GM21526 (cell line): ENCODE data around the gene MOXD1.

Source experiments
- ATAC-seq: cut with Tn5 transposase; IDR thresholded peaks from one replicate; pipeline ENCODE4 v1.9.1; 2021; ENCODE audit warnings: moderate library complexity; ENCODE audit not compliant: unreplicated experiment, low FRiP score

Gene MOXD1

GRCh38 chr6:132246632-132247270, 154.5 kb downstream of the MOXD1 start:
- no peak for ATAC-seq

- ATAC-seq: no peak
Measured at GRCh38 chr6:132246120-132246617, 155.1 kb downstream of the MOXD1 start.
